GM12873 (cell line): ENCODE measurements around the gene RNF151.

Experiments
- CTCF ChIP-seq: IDR thresholded peaks from 2 replicates; pipeline ENCODE4 v1.5.1; 2012; ENCODE audit warnings: low read depth, mild to moderate bottlenecking, moderate library complexity, low read length, control low read depth; ENCODE audit not compliant: insufficient read depth; ENCODE audit errors: missing control alignments

Gene RNF151

GRCh38 chr16:1968146-1968953 lies 1.7 kb downstream of the RNF151 start:
- TF ChIP-seq CTCF: no peak

GRCh38 chr16:1971796-1972489 lies 5.3 kb downstream of the RNF151 start, which contains the start of gene TBL3:
Gene TBL3, plus strand, starts transcription at chr16:1972053. Its CDS starts 112 bp downstream, at chr16:1972165.
- TF ChIP-seq CTCF: no peak

GRCh38 chr16:1972490-1972877 lies 5.8 kb downstream of the RNF151 start:
- no peak for TF ChIP-seq CTCF

GRCh38 chr16:1973461-1974156 lies 7.0 kb downstream of the RNF151 start:
- no peak for TF ChIP-seq CTCF

GRCh38 chr16:1974157-1975070 lies 7.8 kb downstream of the RNF151 start:
- TF ChIP-seq CTCF: no peak

GRCh38 chr16:1975432-1976215 lies 9.0 kb downstream of the RNF151 start:
- no peak for TF ChIP-seq CTCF
